ENCODE results near the gene ARHGAP25. TPM values are rescaled to one million over a fixed set of nuclear protein-coding genes. Genes with fewer than 3 reads are reported as not detected.

Gene ARHGAP25
- total and polyA plus RNA-seq, 2 of the 4 experiments (the other 2 are of a cell fraction), result 0.29 to 0.36 TPM

DNA sequence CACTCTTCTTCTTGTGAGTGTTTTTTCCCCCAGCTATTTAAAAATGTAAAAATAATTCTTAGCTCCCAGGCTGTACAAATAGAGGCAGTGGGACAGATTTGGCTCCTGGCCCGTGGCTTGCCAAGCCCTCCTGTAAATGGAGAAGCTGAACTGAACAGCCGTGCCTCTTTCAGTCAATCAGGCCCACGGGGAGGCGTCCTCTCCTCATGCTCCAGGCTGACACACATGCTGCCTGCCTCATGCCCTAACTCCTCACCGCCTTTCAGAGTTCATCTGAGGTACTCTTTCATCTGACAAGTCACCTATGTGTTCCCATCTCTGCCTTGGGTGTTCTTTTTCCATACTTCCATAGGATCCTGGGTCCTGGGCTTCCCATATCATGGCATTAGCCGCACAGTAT lies 77.6 kb downstream of the ARHGAP25 start:
- H3K4ac ChIP-seq (ENCODE audit: low read depth, low read length), result no peak overlapping the region
- H4K5ac ChIP-seq (ENCODE audit: low read depth, low read length), result no peak overlapping the region
- no peak overlapping the region for H3K18ac ChIP-seq (ENCODE audit: low read depth, low read length)
- no peak overlapping the region for H4K91ac ChIP-seq (ENCODE audit: insufficient read depth, low read depth, low read length)
- ATAC-seq (ENCODE audit: low read depth) (no peak), DNase-seq (peak; percentile 19)
- no peaks in the 10 kb centered on the region for H3K9me3 ChIP-seq (ENCODE audit: control insufficient read depth, insufficient read depth, low read length)
- H3K56ac ChIP-seq (ENCODE audit: extremely low read depth, insufficient read depth, low read length), result no peak overlapping the region
- peaks cover 10% of the 10 kb centered on the region for H3K4me1 ChIP-seq (ENCODE audit: control insufficient read depth, insufficient read depth, low read length)
- H4K20me1 ChIP-seq (ENCODE audit: insufficient read depth, low read length), result no peaks in the 10 kb centered on the region
- no peak overlapping the region for H2AFZ ChIP-seq (replicated peaks; ENCODE audit: low read length, poor library complexity)
- no peak overlapping the region for H2AK9ac ChIP-seq (replicated peaks; ENCODE audit: low read depth, low read length, poor library complexity)
- WGBS, 2 experiments (ENCODE audit: extremely low coverage in 2 of 2, insufficient read length in 1 of 2), result 39% methylated on average over 4 of the region's 6 CpGs; no CpG with 5 or more reads in 1 of the 2 experiments
- H2AK5ac ChIP-seq (ENCODE audit: low read depth, low read length), result peak overlapping the region; percentile 40; the same call in 1 of the 2 replicates
- 0 out of 2 replicates have a peak overlapping the region, but pooled peaks have one; percentile 7 for H3K14ac ChIP-seq (replicated peaks; ENCODE audit: low read depth, low read length)
- H3K27ac ChIP-seq (ENCODE audit: insufficient read depth, low read length), result no peak overlapping the region
- H3K9ac ChIP-seq (ENCODE audit: low read depth, low read length), result no peak overlapping the region
- dilution Hi-C loops (cut with HindIII; ENCODE audit: low sequenced_read_pairs, unreplicated experiment), result no loop called here
- H3K79me1 ChIP-seq (ENCODE audit: low read depth in 1 of 2, low read length in 2 of 2), result no peaks in the 10 kb centered on the region
- no peak overlapping the region for H2BK120ac ChIP-seq (ENCODE audit: low read depth, low read length)
- CTCF ChIA-PET, result no interaction called here
- H3K4me2 ChIP-seq (ENCODE audit: low read depth, low read length), result no peak overlapping the region
- H2BK5ac ChIP-seq (ENCODE audit: low read depth, low read length, poor library complexity, severe bottlenecking), result no peak overlapping the region
- no peak overlapping the region for H2BK15ac ChIP-seq (ENCODE audit: low read depth, low read length)
- POLR2A ChIA-PET (ENCODE audit: unreplicated experiment), result no interaction called here
- in situ Hi-C loops (cut with MboI; ENCODE audit: low sequenced_read_pairs), result no loop called here
- no peak overlapping the region for H2BK20ac ChIP-seq (ENCODE audit: low read depth, low read length)
- no TSS peak for BruUV-seq (replicated peaks)
- no peak overlapping the region for H4K8ac ChIP-seq (ENCODE audit: low read depth in 2 of 2, low read length in 2 of 2)
- no peak overlapping the region for H3K4me3 ChIP-seq (ENCODE audit: insufficient read depth, low read depth, low read length)
- TF ChIP-seq MXI1 (IDR thresholded peaks at IDR 0.05; ENCODE audit: borderline replicate concordance, low read depth, low read length), result no peak
- TF ChIP-seq POLR2A (IDR thresholded peaks at IDR 0.05; ENCODE audit: low read depth, low read length), result no peak
- no peak for TF ChIP-seq BHLHE40 (IDR thresholded peaks at IDR 0.05; ENCODE audit: low read depth, low read length)
- TF ChIP-seq, protein P1, sequence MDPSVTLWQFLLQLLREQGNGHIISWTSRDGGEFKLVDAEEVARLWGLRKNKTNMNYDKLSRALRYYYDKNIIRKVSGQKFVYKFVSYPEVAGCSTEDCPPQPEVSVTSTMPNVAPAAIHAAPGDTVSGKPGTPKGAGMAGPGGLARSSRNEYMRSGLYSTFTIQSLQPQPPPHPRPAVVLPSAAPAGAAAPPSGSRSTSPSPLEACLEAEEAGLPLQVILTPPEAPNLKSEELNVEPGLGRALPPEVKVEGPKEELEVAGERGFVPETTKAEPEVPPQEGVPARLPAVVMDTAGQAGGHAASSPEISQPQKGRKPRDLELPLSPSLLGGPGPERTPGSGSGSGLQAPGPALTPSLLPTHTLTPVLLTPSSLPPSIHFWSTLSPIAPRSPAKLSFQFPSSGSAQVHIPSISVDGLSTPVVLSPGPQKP (IDR thresholded peaks at IDR 0.05; ENCODE audit: borderline replicate concordance, low read depth, low read length), result no peak
- TF ChIP-seq FOS (IDR thresholded peaks at IDR 0.05; ENCODE audit: low read depth, low read length), result no peak
- no peak for TF ChIP-seq CHD1 (IDR thresholded peaks at IDR 0.05; ENCODE audit: low read depth, low read length)
- no peaks in the 10 kb centered on the region for H3K36me3 ChIP-seq (ENCODE audit: control insufficient read depth, insufficient read depth, low read length)
- H3K9me1 ChIP-seq (ENCODE audit: insufficient read depth, low read length), result peaks cover 10% of the 10 kb centered on the region
- intact Hi-C loops (cut with micrococcal nuclease), result no loop called here
- H3K27me3 ChIP-seq (ENCODE audit: control insufficient read depth, insufficient read depth, low read length), result no peaks in the 10 kb centered on the region
- no peak overlapping the region for H3K23ac ChIP-seq (ENCODE audit: low read depth, low read length)
